Lower leg skin (tissue), 3 donors: ENCODE measurements around the gene HTATSF1.

Source experiments
- POLR2A ChIP-seq, 2 donors: fragments of 450-650 bp; IDR thresholded peaks; one replicate each; pipeline ENCODE4 v1.6.1; 2016 to 2017; ENCODE audit warnings: antibody characterized with exemption in 2 of 2, mild to moderate bottlenecking in 1 of 2, moderate library complexity in 1 of 2
- TF ChIP-seq, protein P1 (sequence below), 3 donors: fragments of 450-650 bp; IDR thresholded peaks; one replicate each; pipeline ENCODE4 v1.5.1; 2016; ENCODE audit warnings: antibody characterized with exemption in 3 of 3, mild to moderate bottlenecking in 3 of 3, moderate library complexity in 2 of 3

DNA sequence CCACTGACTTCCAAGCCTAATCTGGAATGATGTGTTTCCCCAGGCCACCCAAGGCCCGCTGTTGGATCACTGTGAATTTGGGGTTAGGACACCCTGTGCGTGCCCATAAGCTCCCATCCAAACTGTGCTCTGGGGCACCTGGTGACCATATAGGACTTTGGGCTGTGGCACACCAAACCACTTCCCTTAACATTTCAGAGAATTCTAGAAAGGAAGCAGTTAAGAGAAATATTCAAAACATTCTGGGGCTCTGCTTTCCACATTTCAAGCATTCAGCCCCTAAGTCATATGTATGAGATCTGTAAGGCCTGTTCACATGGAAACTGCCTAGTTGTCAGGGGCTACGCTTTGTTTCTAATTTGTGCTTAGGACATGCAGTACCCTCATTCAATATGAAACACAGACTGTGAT is 49.0 kb downstream of the HTATSF1 start:
- TF ChIP-seq, protein P1, sequence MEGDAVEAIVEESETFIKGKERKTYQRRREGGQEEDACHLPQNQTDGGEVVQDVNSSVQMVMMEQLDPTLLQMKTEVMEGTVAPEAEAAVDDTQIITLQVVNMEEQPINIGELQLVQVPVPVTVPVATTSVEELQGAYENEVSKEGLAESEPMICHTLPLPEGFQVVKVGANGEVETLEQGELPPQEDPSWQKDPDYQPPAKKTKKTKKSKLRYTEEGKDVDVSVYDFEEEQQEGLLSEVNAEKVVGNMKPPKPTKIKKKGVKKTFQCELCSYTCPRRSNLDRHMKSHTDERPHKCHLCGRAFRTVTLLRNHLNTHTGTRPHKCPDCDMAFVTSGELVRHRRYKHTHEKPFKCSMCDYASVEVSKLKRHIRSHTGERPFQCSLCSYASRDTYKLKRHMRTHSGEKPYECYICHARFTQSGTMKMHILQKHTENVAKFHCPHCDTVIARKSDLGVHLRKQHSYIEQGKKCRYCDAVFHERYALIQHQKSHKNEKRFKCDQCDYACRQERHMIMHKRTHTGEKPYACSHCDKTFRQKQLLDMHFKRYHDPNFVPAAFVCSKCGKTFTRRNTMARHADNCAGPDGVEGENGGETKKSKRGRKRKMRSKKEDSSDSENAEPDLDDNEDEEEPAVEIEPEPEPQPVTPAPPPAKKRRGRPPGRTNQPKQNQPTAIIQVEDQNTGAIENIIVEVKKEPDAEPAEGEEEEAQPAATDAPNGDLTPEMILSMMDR (IDR thresholded peaks at IDR 0.05) = no peak
- TF ChIP-seq POLR2A (IDR thresholded peaks at IDR 0.05) = no peak
